CD14-positive monocyte (primary cell): ENCODE measurements around the gene LTB4R. TPM values are rescaled to one million over a fixed set of nuclear protein-coding genes. Genes with fewer than 3 reads are reported as not detected.
A peak's percentile ranks its signal among the peaks of the same experiment; 100 is the strongest.

Experiments
- DNase-seq, 3 donors: peaks; one replicate each; pipeline ENCODE4 v3.0.0-alpha.2; 2011 to 2022
- H2AFZ ChIP-seq: 2 replicates; pipeline ENCODE4 v1.6.0; 2012; ENCODE audit warnings: mild to moderate bottlenecking, low read depth, low read length, inconsistent platforms; ENCODE audit not compliant: insufficient read depth, poor library complexity, severe bottlenecking
- H3K27ac ChIP-seq, 2 donors: 1 replicate in 1 of 2; 2 replicates in 1 of 2; pipeline ENCODE4 v1.5.1; 2012 to 2013; ENCODE audit warnings: low read length in 2 of 2, control low read depth in 1 of 2, inconsistent platforms in 1 of 2, low read depth in 1 of 2, mild to moderate bottlenecking in 1 of 2
- H3K27me3 ChIP-seq, 2 donors: one replicate each; pipeline versions ENCODE4 v1.6.0 to v1.6.1; 2011 to 2013; ENCODE audit warnings: low read length in 2 of 2; ENCODE audit not compliant: control insufficient read depth in 2 of 2, insufficient read depth in 2 of 2
- H3K36me3 ChIP-seq, 2 donors: replicated peaks in 1 of 2; 1 replicate in 1 of 2; 2 replicates in 1 of 2; pipeline versions ENCODE4 v1.5.1 to v1.6.1; 2012 to 2013; ENCODE audit warnings: low read length in 2 of 2, control low read depth in 1 of 2, inconsistent platforms in 1 of 2, mild to moderate bottlenecking in 1 of 2; ENCODE audit not compliant: insufficient read depth in 2 of 2, control insufficient read depth in 1 of 2
- H3K4me1 ChIP-seq, 2 donors: 1 replicate in 1 of 2; 2 replicates in 1 of 2; pipeline versions ENCODE4 v1.5.1 to v1.6.1; 2012 to 2013; ENCODE audit warnings: low read length in 2 of 2, control low read depth in 1 of 2, inconsistent platforms in 1 of 2, mild to moderate bottlenecking in 1 of 2, moderate library complexity in 1 of 2; ENCODE audit not compliant: insufficient read depth in 2 of 2, control insufficient read depth in 1 of 2
- H3K4me2 ChIP-seq: replicated peaks from 2 replicates; pipeline ENCODE3; 2012; ENCODE audit warnings: low read length, moderate library complexity, mild to moderate bottlenecking; ENCODE audit not compliant: poor library complexity, severe bottlenecking; ENCODE audit errors: extremely low read depth
- H3K4me3 ChIP-seq, 3 experiments: fragments of 200-600 bp in 1 of 3; sonication (generic) in 1 of 3; replicated peaks in 1 of 3; 1 replicate in 2 of 3; 2 replicates in 1 of 3; pipeline ENCODE4 v1.5.1; 2011 to 2013; ENCODE audit warnings: low read length in 3 of 3, mild to moderate bottlenecking in 3 of 3, control low read depth in 2 of 3, low read depth in 2 of 3, inconsistent platforms in 1 of 3, moderate library complexity in 1 of 3
- H3K79me2 ChIP-seq: 2 replicates; pipeline ENCODE4 v1.6.0; 2012; ENCODE audit warnings: mild to moderate bottlenecking, control low read depth, inconsistent platforms, low read length, moderate library complexity; ENCODE audit not compliant: insufficient read depth
- H3K9ac ChIP-seq: 2 replicates; pipeline ENCODE4 v1.6.0; 2017; ENCODE audit warnings: low read length, mild to moderate bottlenecking; ENCODE audit not compliant: insufficient read depth, poor library complexity, severe bottlenecking
- H3K9me3 ChIP-seq, 2 donors: replicated peaks in 1 of 2; 1 replicate in 1 of 2; 2 replicates in 1 of 2; pipeline versions ENCODE4 v1.5.1 to v1.6.1; 2012 to 2013; ENCODE audit warnings: low read length in 2 of 2, control low read depth in 1 of 2; ENCODE audit not compliant: control insufficient read depth in 1 of 2, insufficient read depth in 1 of 2
- H4K20me1 ChIP-seq: 2 replicates; pipeline ENCODE4 v1.6.0; 2012; ENCODE audit warnings: mild to moderate bottlenecking, low read length, control low read depth, moderate library complexity; ENCODE audit not compliant: insufficient read depth
- H3K27ac Mint-ChIP-seq, 7 donors: one replicate each; pipeline ENCODE4 v1.8.0; 2020; ENCODE audit warnings: mild to moderate bottlenecking in 7 of 7, mixed read lengths in 7 of 7, moderate library complexity in 6 of 7, inconsistent platforms in 2 of 7
- H3K27me3 Mint-ChIP-seq, 3 donors: one replicate each; pipeline ENCODE4 v1.8.0; 2021 to 2022; ENCODE audit warnings: low read depth in 3 of 3, mild to moderate bottlenecking in 3 of 3, mixed read lengths in 3 of 3, moderate library complexity in 3 of 3, inconsistent platforms in 1 of 3
- H3K36me3 Mint-ChIP-seq, 2 donors: one replicate each; pipeline ENCODE4 v1.8.0; 2020; ENCODE audit warnings: mixed read lengths in 2 of 2, inconsistent platforms in 1 of 2, mild to moderate bottlenecking in 1 of 2
- H3K4me1 Mint-ChIP-seq: one replicate; pipeline ENCODE4 v1.8.0; 2020; ENCODE audit warnings: mild to moderate bottlenecking, mixed read lengths
- H3K4me3 Mint-ChIP-seq, 2 donors: one replicate each; pipeline ENCODE4 v1.8.0; 2020; ENCODE audit warnings: mild to moderate bottlenecking in 2 of 2, mixed read lengths in 2 of 2, moderate library complexity in 1 of 2
- H3K9me3 Mint-ChIP-seq, 7 donors: one replicate each; pipeline ENCODE4 v1.8.0; 2020 to 2022; ENCODE audit warnings: mixed read lengths in 7 of 7, mild to moderate bottlenecking in 6 of 7, moderate library complexity in 6 of 7, inconsistent platforms in 2 of 7
- CTCF ChIP-seq: fragments of 200-600 bp; IDR thresholded peaks from one replicate; pipeline ENCODE4 v1.8.0; 2022; ENCODE audit warnings: antibody characterized with exemption, mild to moderate bottlenecking
- WGBS: methylation state at CpG from one replicate; pipeline ENCODE4 v1.1.5; 2013; ENCODE audit warnings: missing lambda C conversion rate; ENCODE audit not compliant: insufficient coverage; 5-methylcytosine and 5-hydroxymethylcytosine counted together
- intact Hi-C, 2 donors: fragments of 100-400 bp; cut with micrococcal nuclease; formaldehyde crosslinking; loops; one replicate each; pipeline versions ENCODE4 v1.15.0 to v1.15.1; 2023
- polyA plus RNA-seq, 3 donors: library from polyadenylated mRNA; depleted of rRNA in 1 of 3; unstranded in 2 of 3; stranded (reverse) in 1 of 3; fragments of 300-500 nt in 2 of 3; fragments of >200 nt in 1 of 3; fragmentation: Illumina TruSeq in 2 of 3; gene quantifications; 1 replicate in 2 of 3; 2 replicates in 1 of 3; pipeline ENCODE4 v1.2.3, GENCODE V29; 2012 to 2021

LTB4R gene
- polyA plus RNA-seq, 3 donors, result 51.5 to 98.5 (median 87.3) TPM

- H3K4me3 Mint-ChIP-seq, result peak within 1 kb of the TSS; percentile 96 to 99
- peaks cover 0 to 6% (median 5%) of the 10 kb centered on the region in 7 donors for H3K9me3 Mint-ChIP-seq
- Histone ChIP-seq H3K36me3 (peaks cover 19 to 26% of the 10 kb centered on the region in 2 donors), H3K4me2 (peak within 1 kb of the TSS; percentile 95), H3K4me3 (peak within 1 kb of the TSS; percentile 63 to 90 (median 88)), H4K20me1 (peaks cover 44% of the 10 kb centered on the region), H3K27ac (peak within 1 kb of the TSS; percentile 22 to 95), H2AFZ (peak within 1 kb of the TSS; percentile 91), H3K27me3 (peaks cover 4 to 11% of the 10 kb centered on the region in 2 donors), H3K9me3 (peaks cover 0 to 2% of the 10 kb centered on the region in 2 donors), H3K4me1 (peaks cover 53 to 73% of the 10 kb centered on the region in 2 donors), H3K9ac (peak within 1 kb of the TSS; percentile 76), H3K79me2 (peaks cover 21% of the 10 kb centered on the region)
- 7% methylated on average over 29 of the region's 51 CpGs for WGBS
- intact Hi-C loops, result no loop called here
- DNase-seq, result peak; percentile 48 to 73 (median 52)
- TF ChIP-seq CTCF, result no peak
- peaks cover 11 to 17% (median 12%) of the 10 kb centered on the region in 3 donors for H3K27me3 Mint-ChIP-seq
- peaks cover 71% of the 10 kb centered on the region for H3K4me1 Mint-ChIP-seq
- H3K36me3 Mint-ChIP-seq, result peaks cover 36 to 37% of the 10 kb centered on the region in 2 donors
- H3K27ac Mint-ChIP-seq, result peak within 1 kb of the TSS; percentile 84 to 97 (median 92)
Observed at GRCh38 chr14:24339284-24340151, 28.2 kb downstream of the LTB4R start, which contains the start of gene RIPK3. RIPK3 (minus strand) TSS chr14:24339991; CDS start chr14:24339826, 165 bp downstream.

GRCh38 chr14:24340606-24341005 lies 29.3 kb downstream of the LTB4R start:
- TF ChIP-seq CTCF, result no peak
- no peak overlapping the region for H3K27ac Mint-ChIP-seq
- H3K36me3 ChIP-seq, result peaks cover 19 to 26% of the 10 kb centered on the region in 2 donors
- no peak overlapping the region for H3K9ac ChIP-seq
- H3K27me3 ChIP-seq, result peaks cover 0 to under 1% of the 10 kb centered on the region in 2 donors
- peaks cover 0 to under 1% (median 0%) of the 10 kb centered on the region in 7 donors for H3K9me3 Mint-ChIP-seq
- no peak for DNase-seq
- no peak overlapping the region for H2AFZ ChIP-seq
- no peak overlapping the region for H3K4me2 ChIP-seq
- intact Hi-C loops, result no loop called here
- peaks cover 21% of the 10 kb centered on the region for H3K79me2 ChIP-seq
- WGBS, result no CpG with 5 or more reads among the region's 1 CpG
- peaks cover 29 to 30% of the 10 kb centered on the region in 2 donors for H3K36me3 Mint-ChIP-seq
- no peak overlapping the region for H3K4me3 ChIP-seq
- no peak overlapping the region for H3K27ac ChIP-seq
- H3K4me3 Mint-ChIP-seq, result no peak overlapping the region
- H3K27me3 Mint-ChIP-seq, result peaks cover 1 to 10% (median 1%) of the 10 kb centered on the region in 3 donors
- no peaks in the 10 kb centered on the region for H3K9me3 ChIP-seq
- peaks cover 61% of the 10 kb centered on the region for H3K4me1 Mint-ChIP-seq
- H4K20me1 ChIP-seq, result peaks cover 33% of the 10 kb centered on the region
- peaks cover 42 to 62% of the 10 kb centered on the region in 2 donors for H3K4me1 ChIP-seq
